ENCODE results near the gene ARL6IP1.

GRCh38 chr16:18805257-18805773 lies 4.0 kb upstream of the ARL6IP1 start:
- TF ChIP-seq CTCF (conservative IDR thresholded peaks at IDR 0.05 in 1 of 2, IDR thresholded peaks at IDR 0.05 in 1 of 2; ENCODE audit: extremely low read depth in 1 of 2, insufficient read depth in 1 of 2, low read depth in 1 of 2, low read length in 2 of 2) (no peak), EZH2 (IDR thresholded peaks at IDR 0.05; ENCODE audit: borderline replicate concordance, low read length) (no peak)
